ENCODE data around the gene GJD4. TPM values are rescaled to one million over a fixed set of nuclear protein-coding genes. Genes with fewer than 3 reads are reported as not detected.

Gene GJD4
- total and polyA plus RNA-seq, 4 donors = not detected

GRCh38 chr10:35564341-35564968 lies 40.7 kb upstream of the GJD4 start:
- Histone ChIP-seq H3K9ac (ENCODE audit: low read depth in 1 of 2, low read length in 2 of 2) (no peak overlapping the region), H3K27me3 (ENCODE audit: control insufficient read depth in 4 of 4, insufficient read depth in 4 of 4, low read length in 3 of 4) (no peaks in the 10 kb centered on the region), H3K27ac (ENCODE audit: low read depth in 1 of 2, low read length in 2 of 2) (no peak overlapping the region), H3K4me1 (ENCODE audit: control insufficient read depth in 4 of 4, insufficient read depth in 4 of 4, low read length in 3 of 4) (peaks cover 0 to 2% (median 0%) of the 10 kb centered on the region in 4 donors), H3K9me3 (ENCODE audit: control insufficient read depth in 4 of 4, low read length in 3 of 4) (no peaks in the 10 kb centered on the region), H3K36me3 (ENCODE audit: control insufficient read depth in 4 of 4, insufficient read depth in 3 of 4, low read depth in 1 of 4, low read length in 3 of 4) (peaks cover 3 to 12% (median 5%) of the 10 kb centered on the region in 4 donors), H3K4me3 (ENCODE audit: low read depth in 1 of 3, low read length in 3 of 3) (no peak overlapping the region)
- WGBS = 73% methylated on average over 6 of the region's 6 CpGs
- DNase-seq (ENCODE audit: low spot score) = no peak
- TF ChIP-seq CTCF (IDR thresholded peaks at IDR 0.05; ENCODE audit: low read depth, low read length, missing input control) = no peak
- TF ChIP-seq EGR1 (IDR thresholded peaks at IDR 0.05; ENCODE audit: low read depth in 2 of 2) = no peak
- TF ChIP-seq HNF4A (conservative IDR thresholded peaks at IDR 0.05) = no peak
- no peak for TF ChIP-seq HNF4G (IDR thresholded peaks at IDR 0.05)
- TF ChIP-seq FOXA1 (IDR thresholded peaks at IDR 0.05) = no peak
- no peak for TF ChIP-seq SP1 (IDR thresholded peaks at IDR 0.05)
- no peak for TF ChIP-seq ATF3 (IDR thresholded peaks at IDR 0.05)
- TF ChIP-seq YY1 (IDR thresholded peaks at IDR 0.05) = no peak
- TF ChIP-seq REST (IDR thresholded peaks at IDR 0.05) = no peak

- Histone ChIP-seq H3K9me3 (ENCODE audit: control insufficient read depth in 4 of 4, low read length in 3 of 4) (no peaks in the 10 kb centered on the region), H3K27me3 (ENCODE audit: control insufficient read depth in 4 of 4, insufficient read depth in 4 of 4, low read length in 3 of 4) (no peaks in the 10 kb centered on the region), H3K4me3 (ENCODE audit: low read depth in 1 of 3, low read length in 3 of 3) (no peak overlapping the region), H3K36me3 (ENCODE audit: control insufficient read depth in 4 of 4, insufficient read depth in 3 of 4, low read depth in 1 of 4, low read length in 3 of 4) (peaks cover 5 to 16% (median 6%) of the 10 kb centered on the region in 4 donors), H3K9ac (ENCODE audit: low read depth in 1 of 2, low read length in 2 of 2) (no peak overlapping the region), H3K4me1 (ENCODE audit: control insufficient read depth in 4 of 4, insufficient read depth in 4 of 4, low read length in 3 of 4) (peaks cover 0 to 2% (median 0%) of the 10 kb centered on the region in 4 donors), H3K27ac (ENCODE audit: low read depth in 1 of 2, low read length in 2 of 2) (no peak overlapping the region)
- 89% methylated on average over 8 of the region's 8 CpGs for WGBS
- DNase-seq (ENCODE audit: low spot score) = no peak
- no peak for TF ChIP-seq JUND (IDR thresholded peaks at IDR 0.05)
- TF ChIP-seq ZBTB33 (IDR thresholded peaks at IDR 0.05) = no peak
- no peak for TF ChIP-seq RXRA (IDR thresholded peaks at IDR 0.05)
Measured at GRCh38 chr10:35565602-35566081, 39.5 kb upstream of the GJD4 start.
